ENCODE data around the gene MOBP.

DNA sequence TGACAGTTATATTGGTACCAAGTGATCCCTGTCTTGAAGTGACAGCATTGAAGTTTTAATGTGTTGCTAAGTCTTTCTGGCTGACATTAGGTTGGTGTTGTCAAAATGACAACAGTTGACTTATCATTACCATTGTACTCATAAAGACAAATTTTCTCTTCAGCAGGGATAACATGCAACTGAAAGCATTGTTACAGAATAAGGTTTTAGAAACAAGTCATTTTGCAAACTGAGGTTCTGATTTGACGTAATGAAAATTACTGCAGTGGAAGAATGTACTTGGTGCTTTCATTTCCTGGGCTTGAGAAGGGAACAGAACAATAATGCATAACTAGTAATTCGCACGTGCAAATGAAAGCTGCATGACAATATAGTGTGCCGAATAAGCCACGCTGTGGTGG lies 75.1 kb downstream of the MOBP start:
- TF ChIP-seq SP7 (tag by site-specific recombination; IDR thresholded peaks at IDR 0.05) = no peak
- no peak for TF ChIP-seq ZNF558 (tag by site-specific recombination; IDR thresholded peaks at IDR 0.05)
- TF ChIP-seq, protein P1, sequence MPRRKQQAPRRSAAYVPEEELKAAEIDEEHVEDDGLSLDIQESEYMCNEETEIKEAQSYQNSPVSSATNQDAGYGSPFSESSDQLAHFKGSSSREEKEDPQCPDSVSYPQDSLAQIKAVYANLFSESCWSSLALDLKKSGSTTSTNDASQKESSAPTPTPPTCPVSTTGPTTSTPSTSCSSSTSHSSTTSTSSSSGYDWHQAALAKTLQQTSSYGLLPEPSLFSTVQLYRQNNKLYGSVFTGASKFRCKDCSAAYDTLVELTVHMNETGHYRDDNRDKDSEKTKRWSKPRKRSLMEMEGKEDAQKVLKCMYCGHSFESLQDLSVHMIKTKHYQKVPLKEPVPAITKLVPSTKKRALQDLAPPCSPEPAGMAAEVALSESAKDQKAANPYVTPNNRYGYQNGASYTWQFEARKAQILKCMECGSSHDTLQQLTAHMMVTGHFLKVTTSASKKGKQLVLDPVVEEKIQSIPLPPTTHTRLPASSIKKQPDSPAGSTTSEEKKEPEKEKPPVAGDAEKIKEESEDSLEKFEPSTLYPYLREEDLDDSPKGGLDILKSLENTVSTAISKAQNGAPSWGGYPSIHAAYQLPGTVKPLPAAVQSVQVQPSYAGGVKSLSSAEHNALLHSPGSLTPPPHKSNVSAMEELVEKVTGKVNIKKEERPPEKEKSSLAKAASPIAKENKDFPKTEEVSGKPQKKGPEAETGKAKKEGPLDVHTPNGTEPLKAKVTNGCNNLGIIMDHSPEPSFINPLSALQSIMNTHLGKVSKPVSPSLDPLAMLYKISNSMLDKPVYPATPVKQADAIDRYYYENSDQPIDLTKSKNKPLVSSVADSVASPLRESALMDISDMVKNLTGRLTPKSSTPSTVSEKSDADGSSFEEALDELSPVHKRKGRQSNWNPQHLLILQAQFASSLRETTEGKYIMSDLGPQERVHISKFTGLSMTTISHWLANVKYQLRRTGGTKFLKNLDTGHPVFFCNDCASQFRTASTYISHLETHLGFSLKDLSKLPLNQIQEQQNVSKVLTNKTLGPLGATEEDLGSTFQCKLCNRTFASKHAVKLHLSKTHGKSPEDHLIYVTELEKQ (tag by site-specific recombination; IDR thresholded peaks at IDR 0.05; ENCODE audit: borderline replicate concordance) = no peak
- no peak for TF ChIP-seq GLIS2 (tag by site-specific recombination; IDR thresholded peaks at IDR 0.05)
- TF ChIP-seq CTCF (tag by site-specific recombination; IDR thresholded peaks at IDR 0.05) = no peak
- TF ChIP-seq ZFP41 (tag by site-specific recombination; IDR thresholded peaks at IDR 0.05; ENCODE audit: borderline replicate concordance) = no peak
- TF ChIP-seq GLIS1 (tag by site-specific recombination; IDR thresholded peaks at IDR 0.05) = no peak
- TF ChIP-seq ZNF274 (IDR thresholded peaks at IDR 0.05; ENCODE audit: low read length) = no peak
- TF ChIP-seq ZNF274 (tag by site-specific recombination; IDR thresholded peaks at IDR 0.05; ENCODE audit: borderline replicate concordance) = no peak
- no peak for TF ChIP-seq YY1 (tag by site-specific recombination; IDR thresholded peaks at IDR 0.05)
- no peak for TF ChIP-seq SETDB1 (IDR thresholded peaks at IDR 0.05; ENCODE audit: insufficient read length, low read length)
- TF ChIP-seq KLF1 (tag by site-specific recombination; IDR thresholded peaks at IDR 0.05) = no peak
- no peak for TF ChIP-seq ZBTB48 (tag by site-specific recombination; IDR thresholded peaks at IDR 0.05)
- TF ChIP-seq ZNF341 (tag by site-specific recombination; IDR thresholded peaks at IDR 0.05; ENCODE audit: low read depth) = no peak
- no peak for TF ChIP-seq ZBTB7A (tag by site-specific recombination; IDR thresholded peaks at IDR 0.05; ENCODE audit: low read depth)

Measured in HEK293 (cell line).